Astrocyte (in vitro differentiated cells and primary cell): ENCODE measurements around the gene FGF10. TPM values are rescaled to one million over a fixed set of nuclear protein-coding genes. Genes with fewer than 3 reads are reported as not detected.
A peak's percentile ranks its signal among the peaks of the same experiment; 100 is the strongest.

Experiments used
- DNase-seq: peaks from one replicate; pipeline ENCODE4 v3.0.0-alpha.2; 2010; ENCODE audit warnings: low read depth
- FAIRE-seq: peaks from 2 replicates; lab custom pipeline; 2011; peaks lifted over from hg19 to GRCh38; lab: Jason Lieb, UNC
- H2AFZ ChIP-seq: 2 replicates; pipeline ENCODE4 v1.6.0; 2012; ENCODE audit warnings: low read depth, low read length, inconsistent platforms
- H3K27ac ChIP-seq: 2 replicates; pipeline ENCODE4 v1.5.1; 2011; ENCODE audit warnings: low read depth, low read length, inconsistent platforms
- H3K27me3 ChIP-seq: 2 replicates; pipeline ENCODE4 v1.6.0; 2011; ENCODE audit warnings: low read length, inconsistent platforms; ENCODE audit not compliant: insufficient read depth
- H3K36me3 ChIP-seq: 2 replicates; pipeline ENCODE4 v1.5.1; 2011; ENCODE audit warnings: low read length, inconsistent platforms; ENCODE audit not compliant: insufficient read depth
- H3K4me1 ChIP-seq: 2 replicates; pipeline ENCODE4 v1.5.1; 2011; ENCODE audit warnings: low read length, inconsistent platforms; ENCODE audit not compliant: insufficient read depth
- H3K4me2 ChIP-seq: 2 replicates; pipeline ENCODE4 v1.6.0; 2012; ENCODE audit warnings: low read length, inconsistent platforms
- H3K4me3 ChIP-seq: 2 replicates; pipeline ENCODE4 v1.5.1; 2011; ENCODE audit warnings: low read depth, mild to moderate bottlenecking, low read length, inconsistent platforms; ENCODE audit not compliant: insufficient read depth
- H3K79me2 ChIP-seq: 2 replicates; pipeline ENCODE4 v1.6.0; 2012; ENCODE audit warnings: mild to moderate bottlenecking, low read length, inconsistent platforms; ENCODE audit not compliant: insufficient read depth
- H3K9ac ChIP-seq: 2 replicates; pipeline ENCODE4 v1.6.0; 2012; ENCODE audit warnings: mild to moderate bottlenecking, low read length, inconsistent platforms
- H3K9me3 ChIP-seq: 2 replicates; pipeline ENCODE4 v1.5.1; 2012; ENCODE audit warnings: low read depth, mild to moderate bottlenecking, low read length, inconsistent platforms; ENCODE audit not compliant: insufficient read depth
- H4K20me1 ChIP-seq: 2 replicates; pipeline ENCODE4 v1.6.0; 2012; ENCODE audit warnings: low read length, inconsistent platforms; ENCODE audit not compliant: insufficient read depth
- H3K27ac Mint-ChIP-seq: one replicate; pipeline ENCODE4 v1.8.0; 2021; ENCODE audit warnings: mild to moderate bottlenecking, mixed read lengths; ENCODE audit not compliant: unreplicated experiment
- H3K27me3 Mint-ChIP-seq: one replicate; pipeline ENCODE4 v1.8.0; 2021; ENCODE audit warnings: low read depth, mixed read lengths; ENCODE audit not compliant: unreplicated experiment
- H3K36me3 Mint-ChIP-seq: one replicate; pipeline ENCODE4 v1.8.0; 2021; ENCODE audit warnings: low read depth, mixed read lengths; ENCODE audit not compliant: unreplicated experiment
- H3K4me1 Mint-ChIP-seq: one replicate; pipeline ENCODE4 v1.8.0; 2021; ENCODE audit warnings: low read depth, mixed read lengths; ENCODE audit not compliant: unreplicated experiment
- H3K4me3 Mint-ChIP-seq: one replicate; pipeline ENCODE4 v1.8.0; 2021; ENCODE audit warnings: mild to moderate bottlenecking, moderate library complexity, mixed read lengths; ENCODE audit not compliant: unreplicated experiment
- H3K9me3 Mint-ChIP-seq: one replicate; pipeline ENCODE4 v1.8.0; 2021; ENCODE audit warnings: mild to moderate bottlenecking, mixed read lengths; ENCODE audit not compliant: unreplicated experiment
- EZH2 ChIP-seq: IDR thresholded peaks from 2 replicates; pipeline ENCODE4 v1.6.1; 2012; ENCODE audit warnings: mild to moderate bottlenecking, low read length, inconsistent platforms; ENCODE audit not compliant: insufficient read depth
- total RNA-seq: library from RNA; stranded (reverse); gene quantifications from 2 replicates; pipeline ENCODE4 v1.2.1, GENCODE V29; 2021
- TF ChIP-seq, protein P1 (sequence below): IDR thresholded peaks from 2 replicates; pipeline ENCODE4 v1.5.1; 2011; ENCODE audit warnings: low read depth, mild to moderate bottlenecking, inconsistent platforms, low read length, moderate library complexity; ENCODE audit not compliant: insufficient read depth

Gene FGF10
- total RNA-seq, 1 donor from 2014 or later = not detected

DNA sequence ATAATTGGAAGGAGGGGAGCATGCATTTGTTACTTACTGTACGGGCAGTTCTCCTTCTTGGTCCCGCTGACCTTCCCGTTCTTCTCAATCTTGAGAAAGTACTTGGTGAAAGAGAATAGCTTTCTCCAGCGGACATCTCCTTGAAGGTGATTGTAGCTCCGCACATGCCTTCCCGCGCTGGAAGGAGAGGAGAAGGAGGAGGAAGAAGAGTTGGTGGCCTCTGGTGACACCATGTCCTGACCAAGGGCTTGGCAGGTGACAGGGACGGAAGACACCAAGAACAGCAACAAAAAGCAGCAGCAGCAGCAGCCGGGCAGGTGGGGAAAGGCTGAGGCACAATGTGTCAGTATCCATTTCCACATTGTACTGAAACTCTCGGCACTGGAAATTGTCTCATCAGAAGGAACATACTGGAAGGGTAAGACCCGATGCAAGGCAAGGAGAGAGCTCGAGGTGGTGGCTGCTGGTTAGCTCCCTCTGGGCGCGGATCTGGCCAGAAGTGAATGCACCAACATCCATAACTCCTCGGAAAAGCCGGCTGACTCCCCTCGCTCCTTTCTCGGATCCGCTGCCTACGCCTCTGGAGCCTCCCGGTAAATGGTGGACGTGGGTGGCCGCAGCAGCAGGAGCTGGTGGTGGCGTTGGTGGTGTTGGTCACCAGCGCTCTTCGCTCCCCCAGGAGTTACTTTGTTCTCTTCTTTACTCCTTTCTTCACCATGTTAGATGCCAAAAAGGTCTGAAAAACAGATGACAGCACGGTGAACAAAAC is 715 bp downstream of the FGF10 start:
- Histone ChIP-seq H3K4me3 (peak overlapping the region; percentile 20), H3K27me3 (peaks cover 36% of the 10 kb centered on the region), H3K79me2 (no peaks in the 10 kb centered on the region), H2AFZ (peak overlapping the region; percentile 59), H3K9ac (no peak overlapping the region), H3K27ac (no peak overlapping the region), H3K4me1 (no peaks in the 10 kb centered on the region), H3K4me2 (peak overlapping the region; percentile 83), H3K9me3 (no peaks in the 10 kb centered on the region), H3K36me3 (no peaks in the 10 kb centered on the region), H4K20me1 (no peaks in the 10 kb centered on the region)
- peaks cover 14% of the 10 kb centered on the region for H3K4me1 Mint-ChIP-seq
- no peak for FAIRE-seq
- DNase-seq = no peak
- H3K9me3 Mint-ChIP-seq = no peaks in the 10 kb centered on the region
- H3K4me3 Mint-ChIP-seq = peak overlapping the region; percentile 88
- peak overlapping the region; percentile 14 for H3K27ac Mint-ChIP-seq
- no peak for TF ChIP-seq EZH2
- TF ChIP-seq, protein P1, sequence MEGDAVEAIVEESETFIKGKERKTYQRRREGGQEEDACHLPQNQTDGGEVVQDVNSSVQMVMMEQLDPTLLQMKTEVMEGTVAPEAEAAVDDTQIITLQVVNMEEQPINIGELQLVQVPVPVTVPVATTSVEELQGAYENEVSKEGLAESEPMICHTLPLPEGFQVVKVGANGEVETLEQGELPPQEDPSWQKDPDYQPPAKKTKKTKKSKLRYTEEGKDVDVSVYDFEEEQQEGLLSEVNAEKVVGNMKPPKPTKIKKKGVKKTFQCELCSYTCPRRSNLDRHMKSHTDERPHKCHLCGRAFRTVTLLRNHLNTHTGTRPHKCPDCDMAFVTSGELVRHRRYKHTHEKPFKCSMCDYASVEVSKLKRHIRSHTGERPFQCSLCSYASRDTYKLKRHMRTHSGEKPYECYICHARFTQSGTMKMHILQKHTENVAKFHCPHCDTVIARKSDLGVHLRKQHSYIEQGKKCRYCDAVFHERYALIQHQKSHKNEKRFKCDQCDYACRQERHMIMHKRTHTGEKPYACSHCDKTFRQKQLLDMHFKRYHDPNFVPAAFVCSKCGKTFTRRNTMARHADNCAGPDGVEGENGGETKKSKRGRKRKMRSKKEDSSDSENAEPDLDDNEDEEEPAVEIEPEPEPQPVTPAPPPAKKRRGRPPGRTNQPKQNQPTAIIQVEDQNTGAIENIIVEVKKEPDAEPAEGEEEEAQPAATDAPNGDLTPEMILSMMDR = no peak
- H3K27me3 Mint-ChIP-seq = peaks cover 57% of the 10 kb centered on the region
- H3K36me3 Mint-ChIP-seq = peaks cover 4% of the 10 kb centered on the region

DNA sequence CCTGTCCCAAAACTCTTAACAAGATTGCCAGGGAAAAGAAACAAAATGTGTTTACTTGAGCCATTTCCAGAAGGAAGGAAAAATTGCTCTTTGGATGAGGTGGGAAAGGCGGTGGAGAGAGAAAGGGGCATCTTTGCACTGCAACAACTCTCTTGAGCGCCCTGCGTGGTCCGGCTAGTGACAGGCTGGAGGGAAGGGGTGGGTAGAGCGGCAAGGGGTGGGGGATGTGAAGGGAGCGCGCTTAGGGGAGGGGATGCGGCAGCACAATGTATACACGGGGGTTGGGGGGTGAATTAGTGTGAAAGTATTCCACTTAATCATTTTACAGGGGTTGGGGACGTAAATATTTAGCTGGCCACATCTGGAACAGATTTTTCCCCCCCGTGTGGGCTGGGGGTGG is 1.3 kb downstream of the FGF10 start:
- H3K27me3 ChIP-seq = peaks cover 36% of the 10 kb centered on the region

More for the DNA sequence above, 1.3 kb downstream of the FGF10 start:
- no peak for TF ChIP-seq EZH2
- TF ChIP-seq, protein P1 = no peak
- Histone ChIP-seq H3K4me3 (no peak overlapping the region), H4K20me1 (no peaks in the 10 kb centered on the region), H3K4me1 (no peaks in the 10 kb centered on the region), H3K27ac (no peak overlapping the region), H2AFZ (no peak overlapping the region), H3K9ac (no peak overlapping the region), H3K9me3 (no peaks in the 10 kb centered on the region), H3K79me2 (no peaks in the 10 kb centered on the region), H3K36me3 (no peaks in the 10 kb centered on the region), H3K4me2 (no peak overlapping the region)
- Mint-ChIP-seq H3K27ac (peak overlapping the region; percentile 14), H3K9me3 (no peaks in the 10 kb centered on the region), H3K36me3 (peaks cover 4% of the 10 kb centered on the region), H3K4me1 (peaks cover 14% of the 10 kb centered on the region), H3K4me3 (peak overlapping the region; percentile 88), H3K27me3 (peaks cover 57% of the 10 kb centered on the region)
- DNase-seq (no peak), FAIRE-seq (no peak)
